Loucy (cell line): Measurements from ENCODE around the gene GALNT18.

ENCODE experiments used
- H2AFZ ChIP-seq: fragments of 200-600 bp; sonication (generic); 2 replicates; pipeline ENCODE4 v1.6.0; 2016; ENCODE audit warnings: antibody characterized with exemption, mild to moderate bottlenecking, low read length, moderate library complexity
- H3F3A ChIP-seq: fragments of 200-600 bp; 2 replicates; pipeline ENCODE4 v1.6.0; 2016; ENCODE audit warnings: antibody characterized with exemption, low read depth, mild to moderate bottlenecking
- H3K27me3 ChIP-seq: fragments of 200-600 bp; sonication (generic); 2 replicates; pipeline ENCODE4 v1.6.1; 2014; ENCODE audit warnings: low read length, mild to moderate bottlenecking; ENCODE audit not compliant: insufficient read depth, poor library complexity, severe bottlenecking
- H3K36me3 ChIP-seq: fragments of 200-600 bp; sonication (generic); 2 replicates; pipeline ENCODE4 v1.6.1; 2016; ENCODE audit warnings: low read length; ENCODE audit not compliant: insufficient read depth
- H3K4me1 ChIP-seq: fragments of 200-600 bp; sonication (generic); 2 replicates; pipeline ENCODE4 v1.5.1; 2014; ENCODE audit warnings: low read length, mild to moderate bottlenecking; ENCODE audit not compliant: insufficient read depth, poor library complexity, severe bottlenecking
- H3K4me2 ChIP-seq: fragments of 200-600 bp; sonication (generic); 2 replicates; pipeline ENCODE4 v1.6.0; 2014; ENCODE audit warnings: antibody characterized with exemption, low read length, low read depth, mild to moderate bottlenecking; ENCODE audit not compliant: poor library complexity, severe bottlenecking
- H3K4me3 ChIP-seq: fragments of 200-600 bp; sonication (generic); 2 replicates; pipeline ENCODE4 v1.5.1; 2014; ENCODE audit warnings: low read length, mild to moderate bottlenecking, mixed read lengths; ENCODE audit not compliant: poor library complexity, severe bottlenecking
- H3K79me2 ChIP-seq: fragments of 200-600 bp; sonication (generic); 2 replicates; pipeline ENCODE4 v1.6.1; 2014; ENCODE audit warnings: low read length; ENCODE audit not compliant: insufficient read depth
- H3K9ac ChIP-seq: fragments of 200-600 bp; sonication (generic); 2 replicates; pipeline ENCODE4 v1.6.0; 2014; ENCODE audit warnings: mild to moderate bottlenecking, low read depth, low read length, moderate library complexity; ENCODE audit not compliant: poor library complexity, severe bottlenecking
- H3K9me2 ChIP-seq: fragments of 200-600 bp; sonication (generic); replicated peaks from 2 replicates; pipeline ENCODE4 v1.6.1; 2016; ENCODE audit warnings: low read depth, low read length, mixed read lengths
- H3K9me3 ChIP-seq: fragments of 200-600 bp; sonication (generic); 2 replicates; pipeline ENCODE4 v1.6.1; 2014; ENCODE audit warnings: mild to moderate bottlenecking, antibody characterized with exemption, low read length, low read depth; ENCODE audit not compliant: insufficient read depth
- H4K20me1 ChIP-seq: fragments of 200-600 bp; sonication (generic); 2 replicates; pipeline ENCODE4 v1.6.0; 2014; ENCODE audit warnings: antibody characterized with exemption, low read length, mild to moderate bottlenecking; ENCODE audit not compliant: insufficient read depth, poor library complexity, severe bottlenecking
- CTCF ChIP-seq: fragments of 200-600 bp; sonication (generic); conservative IDR thresholded peaks from 2 replicates; pipeline ENCODE4 v1.5.1; 2014; ENCODE audit warnings: mild to moderate bottlenecking, antibody characterized with exemption, low read length
- EZH2phosphoT487 ChIP-seq: fragments of 200-600 bp; IDR thresholded peaks from 2 replicates; pipeline ENCODE4 v1.6.1; 2018; ENCODE audit warnings: antibody characterized with exemption, mild to moderate bottlenecking, moderate library complexity, borderline replicate concordance

GALNT18 gene

GRCh38 chr11:11528986-11529385, 92.8 kb downstream of the GALNT18 start:
- no peak overlapping the region for H3K4me2 ChIP-seq
- no peaks in the 10 kb centered on the region for H4K20me1 ChIP-seq
- no peaks in the 10 kb centered on the region for H3K4me1 ChIP-seq
- no peaks in the 10 kb centered on the region for H3K9me2 ChIP-seq
- H3K4me3 ChIP-seq: no peak overlapping the region
- no peaks in the 10 kb centered on the region for H3K9me3 ChIP-seq
- no peak overlapping the region for H2AFZ ChIP-seq
- no peak overlapping the region for H3K9ac ChIP-seq
- TF ChIP-seq EZH2phosphoT487 (no peak), CTCF (no peak)
- no peaks in the 10 kb centered on the region for H3F3A ChIP-seq
- no peaks in the 10 kb centered on the region for H3K36me3 ChIP-seq
- H3K27me3 ChIP-seq: no peaks in the 10 kb centered on the region
- H3K79me2 ChIP-seq: no peaks in the 10 kb centered on the region

- TF ChIP-seq CTCF (no peak), EZH2phosphoT487 (no peak)
- Histone ChIP-seq H3K4me1 (no peaks in the 10 kb centered on the region), H3K4me3 (no peak overlapping the region), H3K9me3 (no peaks in the 10 kb centered on the region), H3K9ac (no peak overlapping the region), H2AFZ (no peak overlapping the region), H3K4me2 (no peak overlapping the region), H3K36me3 (no peaks in the 10 kb centered on the region), H3K79me2 (no peaks in the 10 kb centered on the region), H3K9me2 (no peaks in the 10 kb centered on the region), H3K27me3 (no peaks in the 10 kb centered on the region), H3F3A (no peaks in the 10 kb centered on the region), H4K20me1 (no peaks in the 10 kb centered on the region)
Measured at GRCh38 chr11:11525283-11525682, 96.5 kb downstream of the GALNT18 start.

GRCh38 chr11:11524436-11525061, 97.3 kb downstream of the GALNT18 start:
- no peak overlapping the region for H3K9ac ChIP-seq
- TF ChIP-seq CTCF: no peak
- TF ChIP-seq EZH2phosphoT487: no peak
- H2AFZ ChIP-seq: no peak overlapping the region

More at GRCh38 chr11:11524436-11525061, 97.3 kb downstream of the GALNT18 start:
- Histone ChIP-seq H3K27me3 (no peaks in the 10 kb centered on the region), H4K20me1 (no peaks in the 10 kb centered on the region), H3K4me2 (no peak overlapping the region), H3K9me3 (no peaks in the 10 kb centered on the region), H3K36me3 (no peaks in the 10 kb centered on the region), H3K4me1 (no peaks in the 10 kb centered on the region), H3F3A (no peaks in the 10 kb centered on the region), H3K79me2 (no peaks in the 10 kb centered on the region), H3K9me2 (no peaks in the 10 kb centered on the region), H3K4me3 (no peak overlapping the region)
